H9 (cell line): ENCODE measurements around the gene C10orf143. TPM values are rescaled to one million over a fixed set of nuclear protein-coding genes. Genes with fewer than 3 reads are reported as not detected.
A peak's percentile ranks its signal among the peaks of the same experiment; 100 is the strongest.

Source experiments
- DNase-seq: peaks from one replicate; pipeline ENCODE4 v3.0.0-alpha.2; 2017
- H2AFZ ChIP-seq: one replicate; pipeline ENCODE4 v1.6.1; 2013; ENCODE audit warnings: mild to moderate bottlenecking, low read length, control low read depth, moderate library complexity
- H2AK5ac ChIP-seq: 2 replicates; pipeline ENCODE4 v1.6.1; 2013; ENCODE audit warnings: low read length, control low read depth, mixed read lengths; ENCODE audit not compliant: insufficient read length
- H2BK120ac ChIP-seq: one replicate; pipeline ENCODE4 v1.6.1; 2013; ENCODE audit warnings: low read depth, mild to moderate bottlenecking, low read length, control low read depth, inconsistent platforms; ENCODE audit not compliant: poor library complexity, severe bottlenecking
- H2BK12ac ChIP-seq: 2 replicates; pipeline ENCODE4 v1.6.1; 2013; ENCODE audit warnings: low read length, control low read depth, mixed read lengths, low read depth; ENCODE audit not compliant: insufficient read length
- H2BK15ac ChIP-seq: 2 replicates; pipeline ENCODE4 v1.6.1; 2013; ENCODE audit warnings: low read depth, low read length, control low read depth
- H2BK20ac ChIP-seq: one replicate; pipeline ENCODE4 v1.6.1; 2013; ENCODE audit warnings: low read depth, mild to moderate bottlenecking, low read length, control low read depth, inconsistent platforms; ENCODE audit not compliant: poor library complexity, severe bottlenecking
- H2BK5ac ChIP-seq: 2 replicates; pipeline ENCODE4 v1.6.1; 2013; ENCODE audit warnings: low read length, control low read depth, mixed read lengths; ENCODE audit not compliant: insufficient read length
- H3K14ac ChIP-seq: 2 replicates; pipeline ENCODE4 v1.6.1; 2013; ENCODE audit warnings: low read length, control low read depth; ENCODE audit not compliant: insufficient read depth
- H3K18ac ChIP-seq: 2 replicates; pipeline ENCODE4 v1.6.1; 2013; ENCODE audit warnings: low read depth, mild to moderate bottlenecking, mixed read lengths, low read length, control low read depth; ENCODE audit not compliant: insufficient read length
- H3K23ac ChIP-seq: 2 replicates; pipeline ENCODE4 v1.6.1; 2013; ENCODE audit warnings: low read length, control low read depth, mixed read lengths, low read depth; ENCODE audit not compliant: insufficient read length
- H3K23me2 ChIP-seq: 2 replicates; pipeline ENCODE4 v1.6.1; 2013; ENCODE audit warnings: low read depth, mild to moderate bottlenecking, mixed read lengths, low read length, control low read depth; ENCODE audit not compliant: insufficient read length, poor library complexity, severe bottlenecking
- H3K27ac ChIP-seq: 2 replicates; pipeline ENCODE4 v1.5.1; 2013; ENCODE audit warnings: low read length, control low read depth, mixed read lengths, low read depth; ENCODE audit not compliant: insufficient read length
- H3K27me3 ChIP-seq: 2 replicates; pipeline ENCODE4 v1.6.1; 2013; ENCODE audit warnings: low read length, control low read depth, inconsistent platforms; ENCODE audit not compliant: insufficient read depth
- H3K4ac ChIP-seq: 2 replicates; pipeline ENCODE4 v1.6.1; 2013; ENCODE audit warnings: low read depth, mild to moderate bottlenecking, control low read depth, inconsistent platforms, low read length, moderate library complexity
- H3K4me1 ChIP-seq: 2 replicates; pipeline ENCODE4 v1.6.1; 2013; ENCODE audit warnings: low read length, control low read depth, inconsistent platforms; ENCODE audit not compliant: insufficient read depth
- H3K4me2 ChIP-seq: 2 replicates; pipeline ENCODE4 v1.6.1; 2013; ENCODE audit warnings: low read length, control low read depth, mixed read lengths; ENCODE audit not compliant: insufficient read length, insufficient read depth
- H3K56ac ChIP-seq: 2 replicates; pipeline ENCODE4 v1.6.1; 2013; ENCODE audit warnings: low read depth, mild to moderate bottlenecking, mixed read lengths, low read length, control low read depth; ENCODE audit not compliant: insufficient read length
- H3K79me1 ChIP-seq: 2 replicates; pipeline ENCODE4 v1.6.1; 2013; ENCODE audit warnings: low read depth, mild to moderate bottlenecking, moderate library complexity, low read length, control low read depth, inconsistent platforms; ENCODE audit not compliant: insufficient read depth, poor library complexity, severe bottlenecking
- H3K79me2 ChIP-seq: 2 replicates; pipeline ENCODE4 v1.6.1; 2013; ENCODE audit warnings: low read length, control low read depth, inconsistent platforms; ENCODE audit not compliant: insufficient read depth
- H3K9ac ChIP-seq: 2 replicates; pipeline ENCODE4 v1.6.1; 2013; ENCODE audit warnings: low read length, control low read depth, mixed read lengths; ENCODE audit not compliant: insufficient read length; ENCODE audit errors: extremely low read depth
- H3K9me3 ChIP-seq: one replicate; pipeline ENCODE4 v1.6.1; 2013; ENCODE audit warnings: low read depth, low read length, inconsistent platforms; ENCODE audit not compliant: control insufficient read depth
- H3T11ph ChIP-seq: one replicate; pipeline ENCODE4 v1.6.1; 2013; ENCODE audit warnings: mild to moderate bottlenecking, low read length, control low read depth, inconsistent platforms
- H4K20me1 ChIP-seq: one replicate; pipeline ENCODE4 v1.6.1; 2013; ENCODE audit not compliant: control insufficient read depth, insufficient read length, insufficient read depth
- H4K5ac ChIP-seq: 2 replicates; pipeline ENCODE4 v1.6.1; 2013; ENCODE audit warnings: low read depth, mild to moderate bottlenecking, mixed read lengths, low read length, control low read depth; ENCODE audit not compliant: insufficient read length
- H4K8ac ChIP-seq: replicated peaks from 2 replicates; pipeline ENCODE4 v1.6.1; 2013; ENCODE audit warnings: low read length, control low read depth, mixed read lengths, low read depth; ENCODE audit not compliant: insufficient read length
- H4K91ac ChIP-seq: 2 replicates; pipeline ENCODE4 v1.6.1; 2013; ENCODE audit warnings: low read depth, mild to moderate bottlenecking, moderate library complexity, mixed read lengths, low read length, control low read depth; ENCODE audit not compliant: insufficient read length
- H3K27ac Mint-ChIP-seq, 3 experiments: 2 replicates in 2 of 3; 3 replicates in 1 of 3; pipeline ENCODE4 v1.8.0; 2020 to 2021; ENCODE audit warnings: mixed read lengths in 3 of 3, mild to moderate bottlenecking in 1 of 3, moderate library complexity in 1 of 3
- H3K27me3 Mint-ChIP-seq: 2 replicates; pipeline ENCODE4 v1.8.0; 2021; ENCODE audit warnings: low read depth, mild to moderate bottlenecking, moderate library complexity, mixed read lengths
- H3K36me3 Mint-ChIP-seq, 3 experiments: 2 replicates in 2 of 3; 3 replicates in 1 of 3; pipeline ENCODE4 v1.8.0; 2020 to 2021; ENCODE audit warnings: low read depth in 3 of 3, mixed read lengths in 3 of 3; ENCODE audit not compliant: insufficient read depth in 1 of 3
- H3K4me1 Mint-ChIP-seq, 2 experiments: 2 replicates each; pipeline ENCODE4 v1.8.0; 2020; ENCODE audit warnings: mixed read lengths in 2 of 2
- H3K4me3 Mint-ChIP-seq, 2 experiments: 2 replicates in 1 of 2; 3 replicates in 1 of 2; pipeline ENCODE4 v1.8.0; 2020 to 2021; ENCODE audit warnings: mild to moderate bottlenecking in 2 of 2, mixed read lengths in 2 of 2, moderate library complexity in 1 of 2
- H3K9me3 Mint-ChIP-seq, 2 experiments: 2 replicates in 1 of 2; 3 replicates in 1 of 2; pipeline ENCODE4 v1.8.0; 2020; ENCODE audit warnings: mild to moderate bottlenecking in 2 of 2, mixed read lengths in 2 of 2, moderate library complexity in 1 of 2
- WGBS: extraction: QIAGEN DNeasy Blood & Tissue Kit; methylation state at CpG from one replicate; pipeline ENCODE4 v1.1.7; 2013; ENCODE audit warnings: missing lambda C conversion rate, low lambda C conversion rate, mixed read lengths; ENCODE audit not compliant: insufficient read length; ENCODE audit errors: extremely low coverage; 5-methylcytosine and 5-hydroxymethylcytosine counted together
- total RNA-seq: library from RNA; stranded (reverse); gene quantifications from 2 replicates; pipeline ENCODE4 v1.2.1, GENCODE V29; 2021
- TF ChIP-seq, protein P1 (sequence below): fragments of 200-600 bp; sonication (generic); conservative IDR thresholded peaks from 3 replicates; pipeline ENCODE4 v1.8.0; 2021; ENCODE audit warnings: antibody characterized with exemption, mild to moderate bottlenecking

The C10orf143 gene
- total RNA-seq, 1 experiment from 2014 or later, result 0.94 TPM

DNA sequence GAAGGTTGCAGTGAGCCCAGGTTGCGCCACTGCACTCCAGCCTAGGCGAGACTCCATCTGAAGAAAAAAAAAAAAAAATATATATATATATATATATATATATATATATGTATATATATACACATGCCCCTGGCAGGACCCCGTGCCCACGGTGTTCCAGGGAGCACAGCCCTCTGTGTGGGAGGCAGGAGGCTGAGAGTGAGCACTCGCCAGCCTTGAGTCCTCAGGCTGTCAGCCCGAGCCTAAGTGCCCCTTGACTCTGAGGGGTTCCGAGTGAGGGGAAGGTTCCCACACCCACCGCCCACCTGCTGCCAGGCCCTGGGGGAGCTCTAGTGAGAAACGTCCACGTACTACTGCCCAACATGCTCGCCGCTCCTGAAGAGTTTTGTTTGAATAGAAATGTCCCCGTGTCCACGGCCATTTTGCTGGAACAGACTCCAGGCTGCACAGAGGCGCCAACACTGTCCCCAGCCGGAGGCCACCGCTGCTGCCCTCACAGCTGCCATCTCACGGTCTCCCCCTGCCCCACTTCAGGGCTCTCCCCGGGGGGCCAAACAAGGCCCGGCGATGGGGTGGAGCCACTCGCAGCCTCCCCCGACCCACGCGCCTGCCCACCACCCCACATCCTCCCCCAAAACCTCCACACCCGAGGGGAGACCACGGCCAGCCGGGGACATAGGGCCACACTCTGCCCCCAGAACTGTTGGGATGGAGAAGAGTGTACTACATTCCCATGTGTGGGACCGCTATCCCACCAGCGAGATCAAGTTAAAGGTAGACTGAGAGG is 83.8 kb downstream of the C10orf143 start:
- Histone ChIP-seq H3K9me3 (no peaks in the 10 kb centered on the region), H3K56ac (no peak overlapping the region), H2BK12ac (no peak overlapping the region), H4K5ac (no peak overlapping the region), H3K23me2 (no peaks in the 10 kb centered on the region), H3K27me3 (no peaks in the 10 kb centered on the region), H4K8ac (no peak overlapping the region), H3K18ac (no peak overlapping the region), H3K4me1 (no peaks in the 10 kb centered on the region), H2BK5ac (no peak overlapping the region), H2BK20ac (no peak overlapping the region), H3K9ac (no peak overlapping the region), H4K20me1 (no peaks in the 10 kb centered on the region), H3T11ph (no peak overlapping the region), H3K79me2 (no peaks in the 10 kb centered on the region), H3K14ac (no peak overlapping the region), H3K27ac (no peak overlapping the region), H3K4ac (no peak overlapping the region), H3K79me1 (no peaks in the 10 kb centered on the region), H2AK5ac (no peak overlapping the region), H2BK120ac (no peak overlapping the region), H3K23ac (no peak overlapping the region), H2AFZ (no peak overlapping the region), H4K91ac (no peak overlapping the region), H2BK15ac (no peak overlapping the region), H3K4me2 (no peak overlapping the region)
- Mint-ChIP-seq H3K4me1 (no peaks in the 10 kb centered on the region), H3K27ac (no peak overlapping the region), H3K9me3 (peaks cover 0 to 3% of the 10 kb centered on the region in 2 experiments; a peak in 1 of 5 replicates), H3K36me3 (no peaks in the 10 kb centered on the region), H3K4me3 (peak overlapping the region in 1 of 2 experiments; percentile 9; a peak in 1 of 5 replicates), H3K27me3 (no peaks in the 10 kb centered on the region; the same call in 1 of the 2 replicates)
- TF ChIP-seq, protein P1, sequence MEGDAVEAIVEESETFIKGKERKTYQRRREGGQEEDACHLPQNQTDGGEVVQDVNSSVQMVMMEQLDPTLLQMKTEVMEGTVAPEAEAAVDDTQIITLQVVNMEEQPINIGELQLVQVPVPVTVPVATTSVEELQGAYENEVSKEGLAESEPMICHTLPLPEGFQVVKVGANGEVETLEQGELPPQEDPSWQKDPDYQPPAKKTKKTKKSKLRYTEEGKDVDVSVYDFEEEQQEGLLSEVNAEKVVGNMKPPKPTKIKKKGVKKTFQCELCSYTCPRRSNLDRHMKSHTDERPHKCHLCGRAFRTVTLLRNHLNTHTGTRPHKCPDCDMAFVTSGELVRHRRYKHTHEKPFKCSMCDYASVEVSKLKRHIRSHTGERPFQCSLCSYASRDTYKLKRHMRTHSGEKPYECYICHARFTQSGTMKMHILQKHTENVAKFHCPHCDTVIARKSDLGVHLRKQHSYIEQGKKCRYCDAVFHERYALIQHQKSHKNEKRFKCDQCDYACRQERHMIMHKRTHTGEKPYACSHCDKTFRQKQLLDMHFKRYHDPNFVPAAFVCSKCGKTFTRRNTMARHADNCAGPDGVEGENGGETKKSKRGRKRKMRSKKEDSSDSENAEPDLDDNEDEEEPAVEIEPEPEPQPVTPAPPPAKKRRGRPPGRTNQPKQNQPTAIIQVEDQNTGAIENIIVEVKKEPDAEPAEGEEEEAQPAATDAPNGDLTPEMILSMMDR, result no peak
- DNase-seq, result peak; percentile 17
- whole genome bisulfite sequencing, result no CpG with 5 or more reads among the region's 30 CpGs
